ENCODE measurements around the gene WNT5B. TPM values are rescaled to one million over a fixed set of nuclear protein-coding genes. Genes with fewer than 3 reads are reported as not detected.

Gene WNT5B
- total RNA-seq, 2 experiments from 2014 or later = 0.08 to 0.19 TPM

GRCh38 chr12:1633459-1633858 lies 4.4 kb downstream of the WNT5B start:
- H3K4me3 Mint-ChIP-seq = no peak overlapping the region
- peaks cover 13% of the 10 kb centered on the region for H3K4me1 Mint-ChIP-seq
- peaks cover 61% of the 10 kb centered on the region for H3K27me3 Mint-ChIP-seq
- no peak for DNase-seq
- no peaks in the 10 kb centered on the region for H3K36me3 Mint-ChIP-seq
- H3K9me3 Mint-ChIP-seq = no peaks in the 10 kb centered on the region
- no peak overlapping the region for H3K27ac Mint-ChIP-seq

DNA sequence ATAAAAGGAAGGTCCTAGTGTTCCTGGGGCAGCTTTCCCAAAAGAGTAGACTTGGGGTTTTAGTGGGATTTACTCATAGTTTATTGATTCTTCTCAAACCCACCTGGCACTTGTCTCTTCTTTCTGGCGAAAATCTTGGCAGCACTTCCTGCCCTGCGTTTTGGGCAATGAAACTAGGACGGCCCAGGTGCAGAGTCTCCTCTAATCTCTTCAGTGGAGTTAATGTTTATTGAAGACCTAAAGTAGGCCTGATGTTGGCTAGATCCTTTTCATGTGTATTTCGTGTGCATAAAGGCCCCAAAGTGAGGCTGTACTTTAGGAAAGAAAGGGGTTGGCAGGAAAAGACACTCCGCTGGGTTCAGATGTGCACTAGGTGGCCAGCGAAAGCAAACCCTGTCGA lies 5.1 kb downstream of the WNT5B start:
- H3K9me3 Mint-ChIP-seq = no peaks in the 10 kb centered on the region
- no peak overlapping the region for H3K27ac Mint-ChIP-seq
- H3K36me3 Mint-ChIP-seq = no peaks in the 10 kb centered on the region
- H3K4me3 Mint-ChIP-seq = no peak overlapping the region
- H3K27me3 Mint-ChIP-seq = peaks cover 54% of the 10 kb centered on the region
- peaks cover 12% of the 10 kb centered on the region for H3K4me1 Mint-ChIP-seq
- no peak for DNase-seq

DNA sequence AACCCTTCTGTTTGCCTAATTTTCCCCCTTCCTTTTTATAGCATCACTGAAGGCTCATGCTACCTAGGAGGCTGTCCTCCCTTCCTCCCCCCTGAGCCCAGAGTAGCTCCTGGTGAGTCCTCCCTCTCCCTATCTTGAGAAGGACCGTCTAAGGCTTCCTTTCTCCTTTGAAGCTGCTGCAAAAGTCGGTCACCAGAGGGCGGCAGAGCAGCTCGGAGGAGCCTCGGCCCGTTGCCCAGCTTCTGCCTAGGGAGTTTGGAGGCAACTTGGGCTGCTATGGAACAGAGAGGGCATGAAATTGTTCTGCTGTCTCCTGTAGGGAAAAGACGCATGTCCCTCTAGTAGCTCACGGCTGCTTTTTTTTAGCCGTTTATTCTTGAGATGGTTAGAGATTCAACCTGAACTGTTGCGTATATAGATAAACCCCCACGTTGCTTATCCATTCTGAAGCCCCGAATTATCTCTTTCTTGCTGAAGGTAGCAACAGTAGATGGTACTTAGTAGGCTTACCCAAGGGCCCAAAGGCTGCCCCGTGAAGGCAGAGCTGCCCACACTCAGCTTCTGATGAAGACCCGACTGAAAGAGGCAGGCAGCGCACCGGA lies 5.7 kb downstream of the WNT5B start:
- H3K36me3 Mint-ChIP-seq = no peaks in the 10 kb centered on the region
- peak; percentile 57 for DNase-seq
- no peaks in the 10 kb centered on the region for H3K9me3 Mint-ChIP-seq
- H3K27me3 Mint-ChIP-seq = peaks cover 49% of the 10 kb centered on the region
- peaks cover 9% of the 10 kb centered on the region for H3K4me1 Mint-ChIP-seq
- no peak overlapping the region for H3K4me3 Mint-ChIP-seq
- no peak overlapping the region for H3K27ac Mint-ChIP-seq

DNA sequence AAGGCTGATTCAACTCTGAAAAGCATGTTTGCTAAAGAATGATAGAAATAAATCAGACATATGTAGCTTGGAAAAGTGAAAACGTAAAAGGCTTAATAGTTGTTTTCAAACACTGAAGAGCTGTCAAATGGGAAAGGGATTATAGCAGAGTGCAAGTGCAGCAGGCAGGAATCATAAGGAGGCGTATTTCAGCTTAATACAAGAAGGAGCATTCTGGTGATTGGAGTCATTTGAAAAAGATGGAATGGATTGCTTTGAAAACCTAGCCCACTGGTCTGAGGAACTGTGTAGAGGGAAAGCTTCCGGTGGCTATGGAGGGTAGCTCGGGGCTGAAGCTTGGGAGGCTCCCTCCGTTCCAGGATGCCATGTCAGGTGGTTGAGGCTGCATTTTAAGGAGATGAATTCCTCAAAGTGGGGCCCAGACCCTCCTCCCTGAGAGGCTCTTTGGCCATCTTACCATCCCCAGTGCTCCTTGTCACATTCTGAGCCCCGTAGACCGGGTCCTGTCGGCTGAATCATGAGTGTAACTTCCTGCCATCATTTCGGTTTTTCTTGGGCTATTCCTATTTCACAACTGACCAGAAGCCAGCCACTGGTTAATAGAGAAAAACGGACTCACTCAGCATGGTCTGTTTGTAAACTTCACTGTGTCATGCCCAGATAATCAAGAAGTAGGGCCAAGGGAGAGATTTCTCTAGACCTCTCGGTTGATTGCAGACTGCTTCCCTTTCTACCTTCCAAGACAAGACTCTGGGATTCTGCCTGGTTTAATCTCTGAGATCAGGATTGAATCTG lies 6.5 kb downstream of the WNT5B start:
- no peaks in the 10 kb centered on the region for H3K9me3 Mint-ChIP-seq
- H3K4me3 Mint-ChIP-seq = no peak overlapping the region
- no peaks in the 10 kb centered on the region for H3K36me3 Mint-ChIP-seq
- H3K27me3 Mint-ChIP-seq = peaks cover 42% of the 10 kb centered on the region
- no peak overlapping the region for H3K27ac Mint-ChIP-seq
- peaks cover 8% of the 10 kb centered on the region for H3K4me1 Mint-ChIP-seq
- DNase-seq = no peak

- Mint-ChIP-seq H3K27me3 (peaks cover 15% of the 10 kb centered on the region), H3K27ac (no peak overlapping the region), H3K4me1 (peaks cover 1% of the 10 kb centered on the region), H3K36me3 (no peaks in the 10 kb centered on the region), H3K4me3 (no peak overlapping the region), H3K9me3 (no peaks in the 10 kb centered on the region)
- no peak for DNase-seq
Observed at GRCh38 chr12:1638203-1638602, 9.2 kb downstream of the WNT5B start.

- H3K27ac Mint-ChIP-seq = no peak overlapping the region
- peaks cover 4% of the 10 kb centered on the region for H3K27me3 Mint-ChIP-seq
- no peak overlapping the region for H3K4me3 Mint-ChIP-seq
- H3K36me3 Mint-ChIP-seq = no peaks in the 10 kb centered on the region
- no peaks in the 10 kb centered on the region for H3K9me3 Mint-ChIP-seq
- H3K4me1 Mint-ChIP-seq = no peaks in the 10 kb centered on the region
- no peak for DNase-seq
Observed at GRCh38 chr12:1639538-1639937, 10.5 kb downstream of the WNT5B start.

DNA sequence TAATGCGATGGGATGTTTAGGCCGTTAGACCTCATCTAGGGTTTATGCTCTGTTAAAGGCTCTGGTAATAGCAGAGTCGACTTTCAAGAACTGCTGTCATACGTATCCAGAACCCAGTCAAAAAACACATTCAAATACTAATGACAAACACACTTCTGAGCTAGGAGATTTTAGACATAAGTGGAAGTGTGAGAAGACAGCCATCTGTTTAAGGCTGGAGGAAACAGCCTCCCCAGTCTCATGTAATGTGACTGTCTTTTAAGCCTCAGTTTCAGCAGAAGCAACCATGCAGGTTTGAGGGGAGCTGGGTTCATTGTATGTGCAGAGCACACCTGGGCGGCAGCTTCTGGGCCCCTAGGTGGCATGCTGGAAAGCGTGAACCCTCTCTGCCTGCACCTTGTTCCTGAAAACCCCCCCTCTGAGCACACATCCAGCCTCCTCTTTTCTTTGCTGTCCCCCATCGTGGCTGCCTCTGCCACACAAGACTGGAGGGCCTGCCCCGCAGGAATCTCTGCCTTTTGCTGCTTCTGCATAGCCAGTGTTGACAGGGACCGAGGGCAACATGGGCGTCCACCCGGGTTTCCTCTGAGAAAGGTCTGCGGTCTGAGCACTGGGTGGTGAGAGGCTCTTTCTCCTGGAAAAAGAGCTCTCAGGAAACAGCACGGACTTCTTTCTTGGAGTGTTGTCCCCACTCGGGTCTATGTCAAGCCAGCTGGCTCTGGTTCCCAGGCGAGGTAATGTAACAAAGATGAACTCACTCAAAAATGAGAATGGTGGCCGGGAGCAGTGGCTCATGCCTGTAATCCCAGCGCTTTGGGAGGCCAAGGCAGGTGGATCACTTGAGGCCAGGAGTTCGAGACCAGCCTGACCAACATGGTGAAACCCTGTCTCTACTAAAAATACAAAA lies 11.6 kb downstream of the WNT5B start:
- Mint-ChIP-seq H3K4me1 (peaks cover 2% of the 10 kb centered on the region), H3K27ac (no peak overlapping the region), H3K27me3 (no peaks in the 10 kb centered on the region), H3K4me3 (no peak overlapping the region), H3K9me3 (no peaks in the 10 kb centered on the region), H3K36me3 (no peaks in the 10 kb centered on the region)
- no peak for DNase-seq

GRCh38 chr12:1642513-1642912 lies 13.5 kb downstream of the WNT5B start:
- DNase-seq = no peak
- peaks cover 5% of the 10 kb centered on the region for H3K4me1 Mint-ChIP-seq
- no peak overlapping the region for H3K27ac Mint-ChIP-seq
- no peaks in the 10 kb centered on the region for H3K9me3 Mint-ChIP-seq
- no peaks in the 10 kb centered on the region for H3K36me3 Mint-ChIP-seq
- H3K27me3 Mint-ChIP-seq = no peaks in the 10 kb centered on the region
- no peak overlapping the region for H3K4me3 Mint-ChIP-seq

DNA sequence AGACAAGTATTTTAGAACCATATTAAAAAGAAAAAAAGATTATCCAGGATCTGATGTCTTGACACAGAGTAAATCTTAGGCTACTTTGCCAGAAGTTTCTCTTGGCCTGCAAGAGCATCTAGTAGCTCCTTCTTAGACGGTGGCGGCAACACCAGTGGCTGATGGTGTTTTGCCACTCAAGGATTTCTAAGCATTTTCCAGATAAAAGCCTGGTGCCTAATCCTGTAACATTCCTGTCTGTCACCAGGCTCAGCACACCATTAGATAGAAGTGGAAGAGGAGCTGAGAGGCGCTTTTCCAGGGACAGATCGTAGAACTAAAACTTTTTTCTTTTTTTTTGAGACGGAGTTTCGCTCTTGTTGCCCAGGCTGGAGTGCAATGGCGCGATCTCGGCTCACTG lies 14.0 kb downstream of the WNT5B start:
- Mint-ChIP-seq H3K9me3 (no peaks in the 10 kb centered on the region), H3K27ac (no peak overlapping the region)
- DNase-seq = no peak

DNA sequence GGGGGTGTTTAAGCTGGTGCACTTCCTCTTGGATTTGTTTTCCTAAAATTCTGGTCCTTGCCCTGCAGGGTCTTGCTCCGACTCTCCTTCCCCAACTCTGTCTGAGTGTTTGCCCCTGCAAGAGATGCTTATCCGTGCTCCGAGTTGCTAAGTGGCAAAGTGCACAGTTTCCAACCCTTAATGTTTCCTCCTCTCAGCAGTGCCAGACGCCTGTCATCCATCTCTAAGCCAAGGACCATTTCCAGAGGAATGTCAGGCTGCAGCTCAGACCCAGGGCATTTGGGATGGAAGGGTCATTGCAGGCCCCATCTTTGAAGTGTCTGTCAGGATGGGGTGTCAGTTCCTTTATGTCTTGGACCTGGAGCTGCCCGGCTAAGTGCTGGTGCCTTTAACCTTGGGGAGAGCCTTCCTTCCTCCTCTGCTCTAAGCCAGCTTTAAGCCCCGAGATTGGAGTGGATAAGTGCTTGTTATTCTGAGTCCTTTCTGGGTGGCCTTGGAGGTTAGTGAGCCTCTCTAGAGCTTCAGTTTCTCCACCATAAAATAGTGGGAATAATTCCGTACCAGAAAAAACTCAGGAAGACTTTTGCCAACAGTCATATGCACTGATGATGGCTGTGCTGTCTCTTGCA lies 15.0 kb downstream of the WNT5B start:
- no peak overlapping the region for H3K27ac Mint-ChIP-seq
- no peaks in the 10 kb centered on the region for H3K27me3 Mint-ChIP-seq
- no peaks in the 10 kb centered on the region for H3K36me3 Mint-ChIP-seq
- peaks cover 5% of the 10 kb centered on the region for H3K4me1 Mint-ChIP-seq
- no peak for DNase-seq
- no peaks in the 10 kb centered on the region for H3K9me3 Mint-ChIP-seq
- no peak overlapping the region for H3K4me3 Mint-ChIP-seq

More for the DNA sequence above, 14.0 kb downstream of the WNT5B start:
- H3K4me1 Mint-ChIP-seq = peaks cover 5% of the 10 kb centered on the region
- no peaks in the 10 kb centered on the region for H3K27me3 Mint-ChIP-seq
- H3K4me3 Mint-ChIP-seq = no peak overlapping the region
- no peaks in the 10 kb centered on the region for H3K36me3 Mint-ChIP-seq

DNA sequence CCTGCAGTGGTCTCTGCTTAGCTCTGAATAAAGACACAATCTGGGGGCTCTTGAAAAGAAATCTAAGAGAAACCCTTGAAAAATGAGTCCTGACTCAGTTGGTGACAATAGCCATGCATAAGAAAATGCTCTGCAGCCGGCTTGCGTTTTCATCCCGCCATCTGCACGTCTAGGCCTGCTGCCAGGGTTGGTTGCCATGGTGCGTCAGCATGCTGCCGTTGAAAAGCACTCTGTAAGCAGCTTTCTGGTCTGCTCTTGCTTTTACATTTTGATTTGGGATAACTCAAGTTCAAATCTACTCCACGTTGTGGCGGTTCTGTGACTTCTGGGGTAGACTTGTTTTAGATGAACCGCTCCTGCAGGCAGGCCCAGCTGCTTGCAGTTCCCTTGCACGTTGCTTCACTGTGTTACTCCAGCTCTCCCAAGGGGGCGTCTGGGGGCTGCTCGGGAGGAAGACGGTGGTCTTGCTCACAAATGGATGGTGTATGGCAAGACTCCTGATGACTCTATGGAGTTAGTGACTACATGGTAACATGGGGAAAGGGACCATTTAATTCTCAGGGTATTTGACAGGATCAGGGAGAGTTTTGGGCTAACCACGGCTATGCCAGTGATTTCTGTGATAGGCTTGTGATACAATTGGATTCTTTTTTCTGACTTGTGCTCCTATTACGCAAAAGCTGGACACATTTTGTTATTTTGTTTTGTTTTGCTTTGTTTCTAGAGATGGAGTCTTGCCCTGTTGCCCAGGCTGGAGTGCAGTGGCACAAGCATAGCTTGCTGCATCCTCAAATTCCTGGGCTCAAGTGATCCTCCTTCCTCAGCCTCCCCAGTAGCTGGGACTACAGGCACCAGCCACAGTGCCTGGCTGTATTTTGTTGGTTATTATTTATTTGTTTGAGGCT lies 15.8 kb downstream of the WNT5B start:
- Mint-ChIP-seq H3K36me3 (no peaks in the 10 kb centered on the region), H3K4me1 (peaks cover 5% of the 10 kb centered on the region), H3K9me3 (no peaks in the 10 kb centered on the region), H3K27me3 (no peaks in the 10 kb centered on the region), H3K4me3 (no peak overlapping the region), H3K27ac (no peak overlapping the region)
- DNase-seq = no peak

DNA sequence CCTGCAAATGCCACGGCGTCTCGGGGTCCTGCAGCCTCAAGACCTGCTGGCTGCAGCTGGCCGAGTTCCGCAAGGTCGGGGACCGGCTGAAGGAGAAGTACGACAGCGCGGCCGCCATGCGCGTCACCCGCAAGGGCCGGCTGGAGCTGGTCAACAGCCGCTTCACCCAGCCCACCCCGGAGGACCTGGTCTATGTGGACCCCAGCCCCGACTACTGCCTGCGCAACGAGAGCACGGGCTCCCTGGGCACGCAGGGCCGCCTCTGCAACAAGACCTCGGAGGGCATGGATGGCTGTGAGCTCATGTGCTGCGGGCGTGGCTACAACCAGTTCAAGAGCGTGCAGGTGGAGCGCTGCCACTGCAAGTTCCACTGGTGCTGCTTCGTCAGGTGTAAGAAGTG lies 16.8 kb downstream of the WNT5B start:
- Mint-ChIP-seq H3K36me3 (no peaks in the 10 kb centered on the region), H3K4me1 (peaks cover 5% of the 10 kb centered on the region), H3K9me3 (no peaks in the 10 kb centered on the region), H3K4me3 (no peak overlapping the region), H3K27me3 (no peaks in the 10 kb centered on the region), H3K27ac (no peak overlapping the region)
- DNase-seq = no peak

GRCh38 chr12:1646569-1647284 lies 17.7 kb downstream of the WNT5B start:
- Mint-ChIP-seq H3K4me3 (no peak overlapping the region), H3K27me3 (peaks cover 2% of the 10 kb centered on the region), H3K9me3 (no peaks in the 10 kb centered on the region), H3K4me1 (peaks cover 5% of the 10 kb centered on the region), H3K27ac (no peak overlapping the region), H3K36me3 (no peaks in the 10 kb centered on the region)
- DNase-seq = no peak

GRCh38 chr12:1647285-1647669 lies 18.2 kb downstream of the WNT5B start:
- no peak overlapping the region for H3K4me3 Mint-ChIP-seq

More at GRCh38 chr12:1647285-1647669, 18.2 kb downstream of the WNT5B start:
- Mint-ChIP-seq H3K27me3 (peaks cover 5% of the 10 kb centered on the region), H3K27ac (no peak overlapping the region), H3K4me1 (peaks cover 5% of the 10 kb centered on the region), H3K36me3 (no peaks in the 10 kb centered on the region), H3K9me3 (no peaks in the 10 kb centered on the region)
- no peak for DNase-seq
